Stimulated activated naive CD8-positive, alpha-beta T cell treated with anti-CD3 and anti-CD28 coated beads, Interleukin-15, Interleukin-2, amounts not matched to agents 100 U/mL and 50 U/mL, for 24 hours (primary cell): ENCODE measurements around the gene PTCD2.

Source experiments
- ATAC-seq: fragments of 150-1000 bp; cut with Tn5 transposase; one replicate; pipeline ENCODE4 v1.10.0; 2021
- DNase-seq: peaks from one replicate; pipeline ENCODE4 v3.0.0; 2021

Gene PTCD2

GRCh38 chr5:72347801-72348308 lies 27.7 kb downstream of the PTCD2 start:
- DNase-seq (no peak), ATAC-seq (peak; percentile 85)

GRCh38 chr5:72351376-72351775 lies 31.2 kb downstream of the PTCD2 start:
- DNase-seq (no peak), ATAC-seq (no peak)

- ATAC-seq (no peak), DNase-seq (no peak)
These were observed 32.4 kb downstream of the PTCD2 start for GRCh38 chr5:72352616-72353015.

GRCh38 chr5:72353046-72353445 lies 32.9 kb downstream of the PTCD2 start:
- no peak for DNase-seq
- ATAC-seq: no peak

- DNase-seq: no peak
- ATAC-seq: no peak
These were observed 35.6 kb downstream of the PTCD2 start for GRCh38 chr5:72355706-72356299.

- DNase-seq: no peak
- ATAC-seq: no peak
These were observed 36.2 kb downstream of the PTCD2 start for GRCh38 chr5:72356361-72356760.

- ATAC-seq: no peak
- no peak for DNase-seq
These were observed 38.8 kb downstream of the PTCD2 start for GRCh38 chr5:72358925-72359324.

GRCh38 chr5:72359886-72360285 lies 39.7 kb downstream of the PTCD2 start:
- ATAC-seq (no peak), DNase-seq (no peak)

GRCh38 chr5:72363166-72363802 lies 43.1 kb downstream of the PTCD2 start:
- no peak for DNase-seq
- no peak for ATAC-seq

- DNase-seq (no peak), ATAC-seq (no peak)
These were observed 44.0 kb downstream of the PTCD2 start for GRCh38 chr5:72364171-72364570.

- no peak for DNase-seq
- no peak for ATAC-seq
These were observed 44.8 kb downstream of the PTCD2 start for GRCh38 chr5:72364951-72365350.

GRCh38 chr5:72366324-72366976 lies 46.3 kb downstream of the PTCD2 start:
- ATAC-seq (no peak), DNase-seq (peak; percentile 7)

GRCh38 chr5:72368271-72368670 lies 48.1 kb downstream of the PTCD2 start:
- ATAC-seq (no peak), DNase-seq (no peak)

- no peak for ATAC-seq
- DNase-seq: no peak
These were observed 49.1 kb downstream of the PTCD2 start for GRCh38 chr5:72369301-72369700.

- no peak for DNase-seq
- no peak for ATAC-seq
These were observed 49.5 kb downstream of the PTCD2 start for GRCh38 chr5:72369711-72370110.

- no peak for ATAC-seq
- no peak for DNase-seq
These were observed 52.2 kb downstream of the PTCD2 start for GRCh38 chr5:72372331-72372730.

GRCh38 chr5:72372923-72373322 lies 52.8 kb downstream of the PTCD2 start:
- no peak for ATAC-seq
- no peak for DNase-seq

GRCh38 chr5:72374844-72375243 lies 54.7 kb downstream of the PTCD2 start:
- DNase-seq (no peak), ATAC-seq (no peak)

GRCh38 chr5:72376381-72376780 lies 56.2 kb downstream of the PTCD2 start:
- no peak for DNase-seq
- no peak for ATAC-seq

- DNase-seq (no peak), ATAC-seq (no peak)
These were observed 57.9 kb downstream of the PTCD2 start for GRCh38 chr5:72377910-72378638.

GRCh38 chr5:72378639-72379289 lies 58.6 kb downstream of the PTCD2 start:
- DNase-seq: no peak
- ATAC-seq: no peak

GRCh38 chr5:72379936-72380335 lies 59.8 kb downstream of the PTCD2 start:
- DNase-seq: no peak
- no peak for ATAC-seq
